HG02884 (cell line): ENCODE data around the gene CTRL.

Source experiments
- ATAC-seq: cut with Tn5 transposase; IDR thresholded peaks from one replicate; pipeline ENCODE4 v1.9.1; 2021; ENCODE audit warnings: mild to moderate bottlenecking, moderate library complexity; ENCODE audit not compliant: unreplicated experiment

CTRL gene

DNA sequence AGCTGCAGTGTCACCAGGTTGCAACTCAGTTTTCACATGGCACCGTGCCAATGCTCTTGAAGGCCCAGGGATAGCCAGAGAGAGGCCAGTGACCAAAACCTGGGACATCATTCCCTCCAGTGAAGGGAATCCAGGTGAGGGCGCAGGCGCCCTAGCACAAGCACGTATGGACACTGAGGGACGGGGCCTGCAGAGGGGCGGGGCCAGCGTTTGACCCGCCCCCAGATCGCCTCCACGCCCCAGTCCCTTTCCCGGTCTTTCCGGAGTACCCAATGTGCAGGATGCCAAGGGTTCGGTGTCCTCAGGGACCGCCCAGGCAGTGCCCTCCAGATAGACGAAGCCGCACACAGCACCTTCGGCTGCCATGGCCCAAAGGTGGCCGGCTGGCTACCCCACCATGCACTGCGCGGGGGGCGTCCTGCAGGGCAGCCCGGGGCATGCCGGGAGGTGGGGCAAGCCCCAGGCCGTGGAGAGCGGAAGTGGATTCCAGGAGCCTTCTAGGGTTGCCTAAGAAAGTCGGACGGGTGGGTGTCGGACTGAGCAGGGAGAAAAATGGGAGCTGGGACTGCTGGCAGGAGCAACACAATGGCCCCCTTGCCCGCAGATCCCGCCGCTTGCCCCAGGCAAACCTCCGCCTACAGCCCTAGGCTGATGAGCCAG, 32.1 kb upstream of the CTRL start:
- ATAC-seq: no peak

DNA sequence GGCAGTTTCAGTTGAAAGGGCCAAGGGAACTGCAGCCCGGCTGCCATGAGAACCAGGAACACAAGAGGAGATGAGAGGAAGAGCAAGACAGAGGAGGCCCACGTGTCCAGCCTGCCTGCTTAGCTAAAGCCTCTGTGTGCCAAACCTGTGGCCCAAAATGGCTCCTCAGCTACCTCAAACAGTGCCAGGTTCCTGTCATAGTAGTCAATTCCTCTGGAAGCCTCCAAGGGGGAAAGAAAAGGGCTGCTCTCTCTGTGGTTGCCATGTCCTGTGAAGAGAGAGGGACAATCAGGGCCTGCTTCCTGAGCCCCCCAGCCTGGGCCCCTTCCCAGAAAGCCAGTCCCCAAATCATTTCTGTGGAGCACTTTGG, 31.6 kb upstream of the CTRL start:
- no peak for ATAC-seq

DNA sequence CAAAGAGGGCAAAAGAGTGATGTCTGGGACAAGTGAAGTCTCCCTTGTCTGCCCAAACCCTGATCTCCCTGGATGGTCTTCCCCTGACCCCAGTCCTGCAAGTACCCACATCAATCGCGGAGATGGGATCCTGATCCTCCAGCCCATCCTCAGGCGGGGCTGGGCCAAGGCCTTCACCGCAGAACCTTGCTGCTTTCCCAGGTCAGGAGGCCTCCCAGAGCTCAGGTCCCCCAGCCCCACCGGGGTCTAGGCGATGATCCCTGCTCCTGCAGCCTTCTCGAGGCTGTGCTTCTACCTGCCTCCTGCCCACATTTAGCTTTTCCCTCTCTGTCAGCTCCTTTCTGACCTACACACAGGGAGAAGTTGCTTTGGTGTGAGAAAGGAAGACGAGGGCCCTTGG, 30.5 kb upstream of the CTRL start:
- ATAC-seq: no peak

DNA sequence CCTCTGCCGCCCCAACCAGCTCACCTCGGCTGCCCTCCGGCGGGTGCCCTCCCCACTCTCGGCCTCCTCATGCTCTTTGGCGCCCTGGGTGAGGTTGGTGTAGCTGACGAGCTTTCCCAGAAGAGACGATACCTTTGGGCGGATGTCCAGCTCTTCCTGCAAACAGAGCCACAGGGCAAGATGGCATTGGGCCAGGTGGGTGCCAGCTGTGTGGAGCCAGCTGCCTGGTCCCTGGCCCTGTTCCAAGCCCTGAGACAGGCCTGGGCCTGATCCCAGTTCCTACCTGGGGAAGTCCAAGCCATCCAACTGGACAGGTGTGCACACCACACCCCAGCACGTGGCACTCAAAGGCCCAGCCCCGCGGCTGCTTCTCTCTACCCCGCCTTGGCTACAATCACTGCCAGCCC, 29.9 kb upstream of the CTRL start:
- ATAC-seq: no peak

DNA sequence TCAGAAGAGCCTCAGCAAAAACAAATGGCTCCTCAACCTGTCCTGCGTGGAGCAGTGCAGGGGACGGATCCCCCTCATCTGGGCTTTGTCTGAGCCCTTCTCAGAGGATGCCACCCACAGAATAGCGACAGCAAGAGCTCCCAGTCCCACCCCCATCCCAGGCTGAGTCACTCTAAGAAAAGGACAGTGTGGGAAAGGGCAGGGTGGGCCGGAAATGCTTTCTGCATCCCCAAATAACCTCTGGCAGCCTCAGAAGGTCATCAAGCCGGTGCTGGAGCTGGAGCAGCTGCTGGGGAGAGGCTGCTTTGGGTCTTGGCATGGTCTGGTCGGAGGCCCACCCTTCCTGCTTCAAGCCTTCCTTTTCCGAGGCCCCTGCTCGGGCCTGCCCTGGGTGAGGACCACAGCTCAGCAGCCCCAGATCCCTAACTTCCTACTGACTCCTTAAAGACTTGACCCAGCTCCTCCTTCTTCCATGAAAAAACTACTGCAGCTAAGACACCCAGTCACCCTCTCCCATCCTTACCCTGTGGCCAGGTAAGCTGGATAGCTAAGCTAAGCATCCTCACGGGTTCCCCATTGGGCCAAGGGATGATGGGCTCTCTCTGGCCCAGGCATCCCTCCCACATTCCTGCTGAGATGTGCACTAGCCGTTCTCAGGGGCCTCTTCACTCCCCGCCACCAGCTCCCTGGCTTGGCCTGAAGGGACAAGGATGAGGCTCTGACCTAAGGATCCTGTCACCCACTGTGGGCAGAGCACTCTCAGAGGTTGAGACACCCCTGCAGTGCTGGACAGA, 28.1 kb upstream of the CTRL start:
- ATAC-seq: no peak

DNA sequence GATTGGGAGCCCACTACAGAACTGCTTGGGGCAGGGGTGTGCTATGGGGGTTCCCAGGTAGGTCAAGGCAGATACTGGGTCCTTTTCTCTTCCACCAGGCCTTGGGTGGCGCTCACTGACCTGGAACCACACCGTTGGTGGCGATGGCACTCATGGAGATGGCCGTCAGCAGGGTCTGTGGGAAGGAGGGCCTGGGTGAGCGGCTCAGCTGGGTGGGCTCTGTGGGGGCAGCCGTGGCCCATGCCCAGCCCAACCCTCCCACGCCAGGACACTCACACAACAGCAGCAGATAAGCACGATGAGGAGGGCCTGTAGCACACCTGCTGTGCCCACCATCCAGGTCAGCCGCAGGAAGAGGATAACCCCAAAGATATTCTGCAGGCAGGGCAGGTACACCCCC, 26.0 kb upstream of the CTRL start:
- ATAC-seq: no peak

DNA sequence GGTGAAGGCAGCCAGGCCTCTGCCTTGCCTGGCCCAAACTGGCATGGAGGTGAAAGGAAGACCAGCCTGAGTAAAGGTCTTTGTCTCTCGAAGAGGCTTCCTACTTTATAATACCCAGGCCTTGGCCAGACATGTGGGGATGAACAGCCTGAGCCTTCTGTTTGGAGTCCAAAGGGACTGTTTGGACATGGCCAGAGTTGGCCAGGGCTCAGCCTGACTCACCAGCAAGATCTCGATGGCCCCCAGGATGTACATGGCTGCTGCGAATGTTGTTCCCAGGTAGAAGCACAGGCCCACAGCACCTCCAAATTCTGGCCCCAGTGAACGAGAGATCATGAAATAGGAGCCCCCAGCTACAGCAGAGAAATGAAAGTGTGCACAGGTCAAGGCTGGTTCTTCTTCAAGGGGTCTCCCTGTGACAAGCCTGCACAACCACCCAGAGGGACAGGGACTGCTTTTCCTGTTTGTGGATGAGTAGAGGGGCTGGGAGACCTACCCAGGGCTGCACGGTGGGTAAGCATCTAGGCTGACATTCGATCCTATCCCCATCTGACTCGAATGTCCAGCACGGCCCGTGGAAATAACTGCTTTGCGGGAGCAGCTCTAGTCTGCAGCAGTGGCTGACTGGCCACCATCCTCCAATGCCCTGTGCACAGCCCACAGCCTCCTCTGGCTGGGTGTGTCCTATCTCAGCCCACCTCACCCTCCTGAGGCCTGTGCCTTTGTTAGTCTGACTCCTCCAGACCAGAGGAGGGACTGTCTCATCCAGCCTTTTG, 22.9 kb upstream of the CTRL start:
- ATAC-seq: no peak

DNA sequence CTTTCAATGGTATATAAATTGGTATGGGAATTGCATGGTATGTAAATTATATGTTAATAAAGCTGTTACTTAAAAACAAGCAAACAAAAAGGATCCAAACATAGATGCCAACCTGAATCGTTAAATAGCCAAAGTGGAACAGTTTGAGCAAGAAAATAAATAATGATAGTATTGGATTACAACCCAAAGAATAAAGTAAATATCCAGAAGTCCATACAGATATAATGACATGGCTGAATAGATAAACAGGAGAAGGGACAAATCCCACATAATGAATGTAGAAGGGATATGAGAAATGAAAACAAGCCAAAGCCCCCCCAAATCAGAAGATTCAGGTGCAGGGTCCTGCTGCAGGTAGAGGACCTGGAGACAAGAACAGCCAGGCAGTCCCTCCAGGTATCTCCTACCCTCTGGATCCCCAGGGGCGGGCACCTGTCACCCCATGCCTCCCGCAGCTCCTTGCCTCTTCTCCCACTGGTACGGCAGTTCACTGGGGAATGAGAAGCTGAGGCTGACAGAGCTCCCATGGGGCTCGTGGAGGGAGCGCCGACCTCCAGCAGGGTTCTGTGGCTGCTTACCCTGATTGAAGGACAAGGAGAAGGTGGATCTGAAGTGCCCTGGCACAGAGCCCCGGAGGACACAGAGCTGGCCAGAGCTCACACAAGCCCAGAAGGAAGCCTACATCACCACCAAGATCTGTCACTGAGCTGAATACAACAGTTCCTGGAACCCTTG, 22.1 kb upstream of the CTRL start:
- no peak for ATAC-seq

DNA sequence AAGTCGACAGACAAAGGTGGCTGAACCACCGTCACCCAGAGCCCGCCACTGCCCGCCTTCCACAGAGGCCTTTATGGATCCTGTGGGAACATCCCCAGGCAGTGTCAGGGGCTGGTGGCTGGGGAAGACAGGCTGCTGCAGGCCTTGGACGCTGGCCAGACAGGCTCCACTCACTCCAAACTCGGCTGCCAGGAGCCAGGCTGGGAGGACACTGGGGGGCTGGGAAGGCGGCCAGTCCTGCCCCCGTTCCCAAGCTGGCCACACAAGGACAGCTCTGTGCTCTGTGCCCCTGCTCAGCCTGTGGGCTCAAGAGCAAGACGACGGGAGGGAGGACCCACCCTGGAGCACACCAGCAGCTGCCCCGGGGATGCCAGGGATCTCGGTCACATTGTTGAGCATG, 19.8 kb upstream of the CTRL start:
- no peak for ATAC-seq

DNA sequence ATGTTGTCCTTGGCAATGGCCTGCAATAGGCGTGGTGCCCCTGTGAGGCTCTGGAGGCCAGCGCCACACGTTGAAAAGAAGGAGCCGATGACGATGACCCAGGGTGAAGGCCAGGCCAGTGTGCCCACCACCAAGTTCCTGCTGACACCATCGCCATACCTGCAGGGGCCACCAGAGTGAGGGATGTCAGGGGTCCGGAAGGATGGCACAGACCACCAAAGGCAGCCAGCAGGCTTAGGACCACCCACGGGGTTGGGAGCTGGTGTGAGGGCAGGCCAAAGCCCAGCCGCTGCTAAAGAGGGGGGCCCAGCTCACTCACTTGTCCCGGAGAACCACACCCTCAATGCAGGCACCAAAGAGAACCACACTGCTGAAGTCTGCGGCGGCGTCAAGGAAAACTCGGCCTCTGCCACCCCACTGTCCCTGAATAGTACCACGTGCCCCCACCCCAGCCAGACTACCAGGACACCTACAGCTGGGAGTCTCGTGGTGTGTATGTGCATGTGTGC, 18.7 kb upstream of the CTRL start:
- no peak for ATAC-seq

DNA sequence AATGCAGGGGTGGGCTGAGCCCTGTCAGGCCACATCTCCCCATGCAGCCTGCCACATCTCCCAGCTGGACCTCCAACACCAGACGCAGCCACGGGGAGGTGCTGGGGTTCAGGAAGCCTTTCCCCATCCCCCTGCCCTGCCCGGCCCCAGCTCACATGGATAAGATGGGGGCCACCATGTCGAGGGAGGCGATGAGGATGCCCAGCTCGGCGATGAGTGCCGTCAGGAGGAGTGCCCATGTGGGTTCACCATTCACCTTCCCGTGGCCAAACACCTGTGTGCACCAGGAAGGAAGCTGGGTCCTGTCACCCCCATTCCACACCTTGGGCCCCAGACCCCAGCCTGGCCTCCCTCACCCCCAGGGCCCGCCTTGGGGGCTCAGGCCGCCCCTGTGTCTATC, 18.0 kb upstream of the CTRL start:
- ATAC-seq: no peak

DNA sequence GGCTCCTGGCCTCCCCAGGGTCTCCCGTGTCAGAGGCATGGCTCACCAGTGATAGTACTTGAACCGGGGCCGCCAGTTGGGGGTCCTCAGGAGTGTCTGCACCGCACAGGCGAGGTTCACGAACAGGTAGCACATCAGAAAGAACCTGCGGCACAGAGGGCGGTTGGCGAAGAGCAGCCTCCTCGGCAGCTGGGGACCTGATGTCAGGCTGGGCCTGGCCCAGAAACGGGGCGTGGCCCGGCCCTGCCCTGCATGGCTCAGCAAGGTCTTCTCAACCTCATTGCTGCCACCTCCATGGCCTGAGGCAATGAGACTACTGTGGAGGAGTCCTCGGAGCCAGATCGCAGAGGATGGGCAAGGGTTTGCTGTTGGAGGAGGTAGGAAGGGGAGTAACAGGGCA, 16.4 kb upstream of the CTRL start:
- ATAC-seq: no peak

DNA sequence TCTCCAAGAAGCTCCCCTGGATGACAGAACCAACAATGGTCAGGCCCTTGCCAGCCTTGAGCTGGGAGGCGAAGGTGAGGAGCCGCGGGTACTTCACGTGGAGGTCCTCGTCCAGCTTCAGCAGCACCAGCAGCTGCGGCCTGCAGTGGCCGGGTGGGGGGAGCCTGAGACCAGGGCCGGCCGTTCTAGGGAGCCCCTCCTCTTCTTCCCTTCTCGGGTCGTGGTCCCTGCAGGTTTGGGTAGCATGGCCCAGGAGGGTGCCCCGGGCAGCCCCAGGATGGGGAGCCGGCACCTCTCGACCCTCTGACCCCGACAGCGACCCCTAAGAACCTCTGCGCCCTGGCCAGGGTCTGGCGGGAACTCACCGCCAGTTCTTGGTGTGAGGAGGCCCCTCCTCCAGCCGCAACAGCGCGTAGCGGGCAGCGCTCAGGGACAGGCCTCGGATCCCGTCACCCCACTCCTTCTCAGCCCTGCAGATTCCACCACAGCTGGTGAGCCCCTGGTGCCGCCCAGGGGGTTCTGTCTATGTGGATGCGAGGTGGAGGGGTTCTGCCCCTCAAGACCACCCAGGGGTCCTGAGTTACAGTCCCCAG, 15.4 kb upstream of the CTRL start:
- ATAC-seq: no peak

DNA sequence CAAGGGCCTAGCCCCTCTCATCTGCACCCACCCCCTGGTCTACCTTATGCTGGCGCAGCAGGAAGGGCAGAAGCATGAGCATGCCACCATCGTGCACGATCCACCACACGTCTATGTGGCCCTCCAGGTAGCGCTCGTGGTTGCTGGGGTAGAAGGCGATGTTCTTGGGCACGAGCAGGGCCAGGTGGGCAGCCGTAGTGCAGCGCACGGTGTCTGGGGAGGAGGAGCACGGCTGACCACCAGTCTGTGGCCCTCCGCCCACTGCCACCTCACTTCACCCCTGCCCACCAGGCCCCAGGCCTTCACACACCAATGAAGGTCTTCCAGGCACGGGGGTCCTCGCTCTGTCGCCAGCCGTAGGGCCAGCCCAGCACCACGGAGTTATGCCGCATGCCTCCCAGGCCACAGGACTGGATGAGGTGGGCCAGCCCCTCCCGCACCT, 14.5 kb upstream of the CTRL start:
- ATAC-seq: no peak

DNA sequence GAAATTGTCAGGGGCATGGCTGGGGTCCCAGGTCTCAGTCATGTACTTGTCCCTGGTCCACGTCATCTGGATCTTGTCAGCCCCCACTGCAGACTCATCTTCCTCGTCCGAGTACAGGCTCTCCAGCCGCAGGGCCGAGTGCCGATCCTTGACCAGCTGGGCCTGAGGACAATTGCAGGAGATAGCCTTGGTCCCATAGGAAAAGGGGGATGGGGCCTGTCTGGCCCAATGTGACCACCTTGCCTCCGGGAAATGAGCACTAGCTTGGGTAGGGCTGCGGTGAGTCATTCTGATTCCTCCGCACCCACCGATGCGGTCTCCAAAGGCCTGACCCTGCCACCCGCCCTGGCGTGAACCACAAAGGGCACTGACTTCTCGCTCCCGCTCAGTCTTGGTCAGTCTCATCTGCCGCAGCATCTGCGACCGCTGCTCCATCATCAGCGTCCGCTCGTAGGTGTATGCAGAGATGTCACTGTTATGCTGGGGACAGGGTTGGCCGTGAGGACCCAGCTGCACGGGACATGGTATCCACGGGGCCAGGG, 13.8 kb upstream of the CTRL start:
- no peak for ATAC-seq

DNA sequence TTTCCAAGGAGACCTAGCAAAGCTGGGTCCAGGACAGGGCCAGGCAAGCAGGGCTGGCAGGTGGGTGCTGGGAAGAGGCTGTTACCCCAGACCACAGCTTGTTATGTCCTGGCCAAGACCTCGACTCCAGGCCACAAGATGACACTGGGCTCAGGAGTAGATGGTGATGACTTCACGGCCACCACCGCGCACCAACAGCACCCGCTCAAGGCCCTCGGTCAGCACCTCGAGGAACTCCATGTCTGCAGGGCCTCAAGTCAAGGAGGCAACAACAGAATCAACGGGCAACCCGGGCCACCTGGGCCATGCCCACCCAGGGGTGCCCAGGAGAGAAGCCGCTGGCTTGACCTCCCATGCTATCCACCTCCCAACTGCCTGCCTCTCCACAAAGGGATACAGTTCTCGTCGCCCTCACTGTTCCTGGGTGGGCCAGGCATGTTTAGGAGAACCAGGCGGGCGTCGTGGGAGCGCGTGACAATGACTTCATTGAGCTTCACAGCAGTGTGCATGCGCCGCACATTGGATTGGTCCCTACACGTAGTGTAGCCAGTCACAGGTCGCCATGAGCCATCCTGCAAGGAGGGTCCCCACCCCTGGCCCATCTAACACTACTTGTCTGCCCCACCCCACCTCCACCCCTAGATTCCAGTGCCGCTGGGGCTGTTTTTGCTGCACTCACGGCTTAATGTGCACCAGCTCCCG, 13.2 kb upstream of the CTRL start:
- ATAC-seq: no peak

DNA sequence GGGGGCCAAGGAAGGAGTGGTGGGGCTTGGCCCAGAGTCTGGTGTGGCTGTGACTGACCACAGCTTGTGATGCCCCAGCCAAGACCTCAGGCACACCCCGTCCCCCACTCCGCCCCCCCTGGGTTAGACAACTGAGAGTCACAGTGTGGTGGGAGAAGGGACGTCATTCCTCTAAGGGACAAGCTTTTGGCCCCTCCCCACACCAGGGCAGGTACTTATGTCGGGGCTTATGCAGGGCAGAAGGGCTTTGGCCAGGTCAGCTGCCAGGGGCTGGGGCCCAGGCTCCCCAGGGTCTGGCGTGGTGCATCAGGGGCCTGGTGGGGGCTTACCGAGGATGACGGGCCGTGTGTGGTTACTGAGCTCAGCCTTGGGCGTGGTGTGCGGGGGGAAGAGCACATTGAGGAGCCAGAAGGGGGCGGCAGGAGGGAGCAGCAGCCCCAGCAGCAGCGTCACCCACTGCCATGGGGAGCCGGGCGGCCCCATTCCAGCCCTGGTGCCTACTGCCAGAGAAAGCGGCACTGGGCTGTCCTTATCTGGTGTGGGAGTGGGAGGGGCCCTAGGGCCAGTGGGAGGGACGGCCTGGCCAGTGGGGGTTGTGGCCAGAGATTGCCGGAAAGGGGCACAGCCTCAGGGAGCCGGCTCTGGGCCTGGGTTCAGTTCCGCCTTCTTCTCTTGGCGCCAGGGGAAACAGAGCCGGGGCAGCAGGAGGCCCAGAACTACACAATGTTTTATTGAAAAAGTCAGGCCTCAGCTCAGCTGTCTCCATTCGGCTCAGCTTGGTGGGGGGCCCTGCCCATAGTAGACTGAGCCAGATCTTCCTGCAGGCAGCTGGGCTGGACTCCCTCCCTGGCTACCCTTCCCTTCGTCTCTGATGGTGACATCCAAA, 12.2 kb upstream of the CTRL start, which contains the start of gene LCAT:
Gene LCAT, minus strand, starts transcription at position 502 of the 886 bp plus-strand sequence. Its CDS starts 19 bp downstream, at position 483.
- no peak for ATAC-seq

DNA sequence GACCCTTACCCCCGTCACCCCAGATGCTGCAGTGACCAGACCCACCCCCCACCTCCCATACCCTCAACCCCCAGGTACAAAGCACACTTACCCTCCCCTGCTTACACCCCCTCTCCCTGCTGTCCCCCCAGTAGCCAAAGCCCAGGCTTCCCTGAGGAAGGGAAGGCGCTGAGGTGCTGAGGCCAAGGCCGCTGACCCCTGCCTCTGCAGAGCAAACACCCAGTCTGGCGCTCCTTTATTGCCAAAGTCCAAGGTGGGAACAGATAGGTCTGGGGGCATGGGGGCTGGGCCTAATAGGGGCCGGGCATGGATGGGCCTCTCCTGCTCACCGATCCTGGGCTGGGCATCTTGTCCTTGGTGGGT, 11.6 kb upstream of the CTRL start:
- no peak for ATAC-seq
